Stimulated activated CD8-positive, alpha-beta memory T cell treated with anti-CD3 and anti-CD28 coated beads, Interleukin-15, amount 100 ng/mL, for 1 hour (primary cell): ENCODE measurements around the gene ANO3.

ENCODE experiments used
- DNase-seq: peaks from one replicate; pipeline ENCODE4 v3.0.0-alpha.2; 2020; ENCODE audit warnings: low read depth

Gene ANO3

DNA sequence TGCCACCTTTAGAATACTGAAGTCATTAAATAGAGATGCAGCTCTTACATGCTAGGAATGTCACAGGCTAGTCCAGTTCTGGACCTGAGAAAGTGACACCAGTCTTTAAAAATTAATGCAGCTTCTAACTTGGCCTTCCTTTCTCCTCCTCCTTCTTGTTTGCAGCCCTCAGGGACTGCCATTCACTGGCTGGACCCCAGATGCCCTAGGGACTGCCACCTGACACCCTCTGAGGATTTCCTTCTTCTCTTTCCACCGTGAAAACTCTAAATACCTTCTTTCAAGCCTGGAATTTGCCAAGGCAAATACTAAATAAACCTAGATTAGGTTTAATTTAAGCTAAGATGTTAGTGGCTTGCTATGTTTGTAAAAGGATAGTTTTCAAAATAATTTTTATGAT lies 161.7 kb downstream of the ANO3 start:
- DNase-seq = no peak

DNA sequence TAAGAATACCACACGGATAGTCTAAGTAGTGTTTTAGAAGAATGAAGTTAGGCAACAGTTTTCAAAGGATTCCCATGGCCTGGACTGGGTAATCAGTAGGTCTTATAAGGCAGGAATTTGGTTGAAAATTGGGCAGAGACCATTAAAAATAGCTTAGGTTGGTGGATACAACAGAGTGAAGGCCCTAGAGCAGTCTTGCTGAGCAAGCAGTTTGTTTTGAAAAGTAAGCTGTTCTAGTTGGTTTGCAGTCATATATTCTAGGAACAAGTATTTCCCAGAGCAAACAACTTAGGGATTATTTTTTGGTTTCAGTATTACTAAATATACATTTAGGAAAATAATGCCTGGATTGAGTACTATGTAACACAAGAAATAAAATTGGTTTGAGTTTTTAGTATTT lies 175.3 kb downstream of the ANO3 start:
- DNase-seq = no peak

DNA sequence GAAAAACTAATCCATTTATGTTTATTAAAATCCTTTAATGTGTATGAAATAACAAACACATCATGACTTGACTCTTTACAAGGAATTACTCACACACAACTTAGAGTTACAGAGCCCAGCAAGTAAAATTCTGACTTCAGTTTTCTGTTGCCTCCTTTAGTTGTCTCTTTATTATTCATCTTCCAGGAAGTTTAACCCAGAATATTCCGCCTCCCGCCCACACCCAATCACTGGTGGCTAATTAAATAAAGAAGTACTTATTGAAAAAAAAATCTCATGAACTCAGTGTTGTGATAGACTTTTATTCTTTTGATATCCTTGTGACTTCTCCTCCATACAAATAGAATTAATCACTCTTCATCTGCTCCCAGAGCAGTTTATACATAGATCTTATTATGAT lies 178.2 kb downstream of the ANO3 start:
- no peak for DNase-seq

DNA sequence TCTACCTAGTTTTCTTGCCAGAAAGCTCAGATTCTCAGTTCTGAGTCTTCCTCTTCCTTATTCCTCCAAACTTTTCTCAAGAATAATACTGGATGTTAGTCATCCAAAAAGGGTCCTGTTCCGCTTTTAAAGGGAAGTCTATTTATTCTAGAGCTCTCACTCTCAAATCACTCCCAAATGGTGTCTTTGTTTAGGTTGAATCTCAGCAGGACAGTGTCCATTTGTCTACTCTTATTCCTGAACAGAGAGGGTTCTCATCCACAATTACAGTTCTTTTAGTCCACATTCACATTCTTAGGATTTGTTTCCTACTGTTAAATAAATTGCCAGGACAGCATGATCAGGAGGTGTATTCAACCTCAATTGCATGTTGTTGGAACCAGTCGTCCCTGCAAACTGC lies 178.8 kb downstream of the ANO3 start:
- no peak for DNase-seq

DNA sequence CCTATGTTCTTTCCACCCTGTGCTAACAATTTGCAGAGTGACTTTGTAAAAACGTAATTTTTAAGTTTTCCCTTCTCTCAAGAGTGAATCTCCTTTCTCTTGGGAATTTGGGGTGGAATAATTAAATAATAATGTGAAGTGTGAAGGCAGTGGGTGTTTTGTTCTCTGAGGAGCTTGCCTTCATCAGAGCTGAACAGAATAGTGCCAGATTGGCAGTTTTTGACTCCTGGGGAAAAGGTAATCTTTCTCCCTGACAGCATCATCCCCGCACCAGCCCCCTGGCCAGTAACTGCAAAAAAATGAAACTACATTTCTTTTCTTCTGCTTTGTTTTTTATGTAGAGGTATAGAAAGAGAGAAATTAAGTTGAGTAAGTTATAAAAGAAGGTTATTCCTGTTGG lies 180.3 kb downstream of the ANO3 start:
- no peak for DNase-seq

DNA sequence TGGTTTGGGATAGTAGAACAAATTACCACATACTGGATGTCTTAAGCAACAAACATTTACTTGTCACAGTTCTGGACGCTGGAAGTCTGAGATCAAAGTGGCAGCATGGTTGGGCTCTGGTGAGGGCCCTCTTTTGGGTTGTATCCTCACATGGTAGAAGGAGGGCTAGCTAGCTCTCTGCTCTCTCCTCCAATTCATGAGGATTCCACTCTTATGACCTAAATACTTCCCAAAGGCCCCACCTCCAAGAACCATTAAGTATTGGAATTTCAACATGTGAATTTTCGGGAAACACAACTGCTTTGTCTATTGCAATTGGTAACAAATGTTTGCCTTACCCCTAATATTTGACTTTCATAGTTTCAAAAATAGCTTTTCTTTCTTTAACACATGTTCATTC lies 187.5 kb downstream of the ANO3 start:
- no peak for DNase-seq

DNA sequence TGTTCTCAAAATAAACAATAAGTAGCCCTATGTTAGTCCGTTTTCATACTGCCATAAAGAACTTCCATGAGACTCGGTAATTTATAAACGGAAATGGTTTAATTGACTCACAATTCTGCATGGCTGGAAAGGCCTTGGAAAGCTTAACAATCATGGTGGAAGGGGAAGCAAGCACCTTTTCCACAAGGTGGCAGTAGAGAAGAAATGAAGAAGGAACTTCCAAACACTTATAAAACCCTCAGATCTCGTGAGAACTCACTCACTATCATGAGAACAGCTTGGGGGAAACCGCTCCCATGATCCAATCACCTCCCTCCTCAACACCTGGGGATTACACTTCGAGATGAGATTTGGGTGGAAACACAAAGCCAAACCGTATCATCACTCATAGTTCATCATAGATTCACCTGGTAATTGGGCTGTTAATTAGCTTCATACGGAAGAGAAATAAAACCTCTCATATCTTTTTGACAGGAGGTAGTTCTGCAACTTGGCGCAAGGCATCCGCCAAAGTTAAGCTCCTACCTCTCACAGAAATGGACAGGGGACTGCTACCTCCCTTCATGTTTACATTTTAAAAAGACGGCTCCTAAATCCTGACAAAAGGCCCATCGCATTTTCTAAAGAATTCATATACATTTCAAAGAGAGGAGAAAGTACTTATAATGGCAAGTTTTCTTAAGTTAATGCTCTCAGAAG lies 191.1 kb downstream of the ANO3 start:
- DNase-seq = no peak

DNA sequence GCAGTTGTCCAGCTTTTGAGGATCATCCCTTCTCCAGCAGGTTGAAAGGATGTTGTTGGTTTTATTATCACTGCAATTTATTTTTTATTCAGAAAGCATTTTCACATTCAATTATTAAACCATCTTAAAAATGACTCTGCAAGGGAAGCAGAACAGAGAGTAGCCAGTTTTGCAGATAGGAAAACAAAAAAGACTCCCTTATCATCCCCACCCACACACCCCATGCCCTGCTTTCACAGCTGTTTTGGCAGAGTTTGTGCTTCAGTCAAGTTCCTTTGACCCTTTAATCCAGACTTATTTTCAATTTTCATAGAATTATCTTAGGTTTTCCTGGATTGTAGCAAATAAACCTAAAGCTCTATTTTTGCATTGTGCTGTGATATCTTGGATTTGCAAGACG lies 195.8 kb downstream of the ANO3 start:
- no peak for DNase-seq

DNA sequence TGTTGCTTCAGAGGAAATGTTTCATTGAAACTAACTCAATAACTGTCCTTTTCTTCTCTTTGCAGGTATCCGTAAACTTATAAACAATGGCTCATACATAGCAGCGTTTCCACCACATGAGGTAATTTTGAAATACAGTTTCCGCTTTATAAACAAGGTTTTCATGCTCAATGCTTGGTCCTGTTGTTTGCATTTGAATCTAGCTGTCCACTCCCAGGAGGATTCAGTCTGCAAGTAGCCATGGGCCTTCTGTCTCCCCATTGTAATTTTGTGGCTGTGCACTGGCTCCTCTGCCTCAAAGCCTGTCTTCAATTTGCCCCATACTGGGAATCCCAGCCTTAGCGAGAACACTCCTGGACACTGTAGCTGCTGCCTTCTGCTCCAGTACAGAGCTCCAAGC lies 205.4 kb downstream of the ANO3 start:
- DNase-seq = no peak

DNA sequence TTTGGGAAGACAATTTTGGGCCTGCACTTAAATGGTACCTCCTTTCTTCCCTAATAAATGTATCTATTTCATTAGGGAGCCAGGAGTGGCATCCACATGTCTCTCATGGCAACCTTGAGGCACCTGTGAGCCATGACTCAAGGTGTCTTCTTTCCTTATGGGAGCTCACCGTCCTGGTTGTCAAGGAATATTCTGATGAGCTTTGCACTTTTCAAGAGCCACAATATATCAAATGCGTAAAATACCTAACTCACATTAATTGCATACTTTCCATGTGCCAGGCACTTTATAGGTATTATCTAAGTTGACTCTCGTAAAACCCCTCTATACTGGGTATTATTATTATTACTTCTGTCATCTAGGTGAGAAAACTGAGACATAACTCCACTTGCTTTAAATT lies 207.6 kb downstream of the ANO3 start:
- no peak for DNase-seq

DNA sequence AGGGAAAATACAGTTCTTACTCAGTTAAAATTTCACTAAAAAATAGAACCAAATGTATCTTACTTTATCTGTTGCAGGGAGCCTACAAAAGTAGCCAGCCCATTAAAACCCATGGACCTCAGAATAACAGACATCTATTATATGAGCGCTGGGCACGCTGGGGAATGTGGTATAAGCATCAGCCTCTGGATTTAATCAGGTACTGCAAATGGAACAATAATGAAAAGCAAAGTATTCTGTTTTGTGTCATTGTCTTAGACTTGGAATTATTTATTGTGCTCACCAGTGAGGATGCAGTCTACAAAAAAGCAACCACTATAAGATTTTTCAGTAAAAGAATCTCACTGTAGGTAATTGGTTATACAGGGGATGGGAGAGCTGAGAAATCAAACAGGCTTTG lies 209.9 kb downstream of the ANO3 start:
- DNase-seq = no peak

DNA sequence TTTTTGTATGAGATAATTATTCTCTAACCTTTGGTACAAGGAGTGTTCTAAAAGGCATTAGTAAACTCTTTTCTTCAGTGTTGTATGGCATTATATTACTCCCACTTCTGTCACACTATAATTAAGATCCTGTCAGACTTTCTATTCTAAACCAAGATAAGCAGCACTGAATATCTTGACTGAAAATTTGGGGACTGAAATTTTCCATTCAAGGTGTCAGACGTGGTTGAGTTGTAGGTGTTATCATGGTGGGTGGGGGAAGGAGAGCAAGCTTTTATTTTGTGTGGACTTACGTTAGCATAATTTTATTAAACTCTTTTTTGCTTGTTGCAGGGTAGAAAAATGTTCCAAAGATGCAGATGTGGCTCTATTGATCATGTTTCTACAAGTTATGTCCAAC lies 217.2 kb downstream of the ANO3 start:
- no peak for DNase-seq

DNA sequence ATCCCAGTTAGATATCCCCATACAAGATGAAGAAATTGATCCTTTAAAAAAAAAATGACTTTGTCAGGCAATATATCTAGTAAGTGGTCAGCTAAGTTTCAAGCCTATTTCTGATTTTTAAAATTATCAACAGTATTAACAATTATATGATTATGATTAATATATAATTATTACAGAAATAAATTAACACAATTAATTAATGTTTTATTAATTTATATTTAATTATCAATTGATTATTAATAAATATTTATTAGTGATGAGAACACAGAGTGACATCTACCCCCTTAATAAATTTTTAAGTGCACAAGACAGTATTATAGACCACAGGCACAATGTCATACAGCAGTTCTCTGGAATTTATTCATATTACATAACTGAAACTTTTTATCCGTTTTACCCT lies 218.1 kb downstream of the ANO3 start:
- DNase-seq = no peak

DNA sequence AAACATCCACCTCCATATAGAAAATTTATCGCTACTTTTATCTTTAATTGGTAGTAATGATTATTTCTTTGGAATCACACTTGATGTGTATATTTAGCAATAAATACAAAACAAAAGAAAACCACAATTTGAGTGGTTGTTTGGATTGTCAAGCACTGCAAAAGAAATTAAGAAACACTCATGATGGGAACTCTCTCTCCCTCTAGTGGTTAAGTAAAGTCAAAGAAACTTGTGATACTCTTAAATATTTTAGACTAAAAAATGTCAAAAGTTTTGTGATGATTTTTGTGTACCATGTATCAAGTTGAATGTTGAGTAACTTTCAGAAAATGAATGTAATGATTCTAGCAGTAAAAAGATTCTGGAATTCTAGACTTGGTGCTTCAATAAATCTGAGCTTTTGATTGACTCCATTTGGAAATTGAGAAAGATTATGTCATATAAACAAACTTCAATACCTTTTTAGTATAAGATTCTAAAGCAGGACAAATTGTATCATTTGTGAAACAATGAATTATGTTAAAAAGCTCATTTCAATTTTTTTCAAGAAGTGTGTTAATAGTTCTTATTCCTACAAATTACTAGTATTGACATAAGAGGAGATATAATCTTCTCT lies 219.4 kb downstream of the ANO3 start:
- DNase-seq = no peak

DNA sequence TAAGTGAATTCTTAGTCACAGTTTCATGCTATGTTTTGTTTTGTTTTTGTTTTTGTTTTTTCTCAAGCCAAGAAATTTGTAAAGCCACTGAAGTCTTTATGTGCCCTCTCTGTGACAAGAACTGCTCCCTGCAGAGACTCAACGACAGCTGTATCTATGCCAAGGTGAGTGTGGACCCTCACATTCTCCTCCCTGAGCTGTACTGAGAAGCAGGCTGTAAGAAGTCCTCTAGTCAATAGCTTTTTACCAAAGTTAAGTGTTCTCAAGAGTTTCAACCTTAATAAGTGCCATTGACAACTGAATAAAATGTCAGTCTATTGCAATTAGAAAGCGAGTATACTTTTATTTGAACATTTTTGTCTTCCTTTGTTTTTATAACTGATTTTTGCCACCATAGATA lies 221.3 kb downstream of the ANO3 start:
- no peak for DNase-seq

DNA sequence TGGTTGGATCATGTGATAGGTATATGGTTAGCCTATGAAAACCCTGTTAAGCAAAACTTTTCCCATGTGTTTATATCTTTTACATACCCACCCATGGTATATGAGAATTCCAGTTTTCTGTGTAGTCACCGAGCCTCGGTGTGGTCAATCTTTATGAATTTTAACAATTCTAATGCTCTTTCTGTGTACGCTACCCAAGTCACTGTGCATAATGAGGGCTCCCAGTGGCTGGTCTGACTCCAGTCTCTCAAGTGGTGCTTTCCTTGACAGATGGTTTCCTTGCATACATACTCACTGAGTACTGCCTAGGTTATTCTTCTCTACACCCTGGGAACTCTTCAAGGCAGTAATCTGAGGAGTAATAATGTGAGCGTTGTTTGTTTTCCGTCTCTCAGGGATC lies 222.5 kb downstream of the ANO3 start:
- DNase-seq = no peak

DNA sequence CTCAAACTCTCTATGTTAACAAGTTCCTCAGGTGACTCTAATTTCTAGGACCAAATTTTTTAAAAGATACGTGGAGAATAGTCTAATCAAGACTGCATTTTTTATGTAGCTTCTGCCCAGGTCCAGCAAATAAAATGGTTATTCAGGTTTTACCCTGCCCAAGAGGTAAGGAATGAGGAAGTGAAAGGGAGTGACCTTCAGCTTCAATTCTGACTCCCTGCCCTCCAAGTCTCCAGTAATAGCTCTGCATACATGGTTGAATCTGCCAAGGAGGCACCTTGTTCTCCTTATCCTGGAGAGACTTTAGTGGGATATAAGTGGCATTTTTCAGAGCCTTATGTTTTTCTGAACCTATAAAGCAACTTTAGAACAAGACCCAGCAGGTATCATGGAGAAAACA lies 224.7 kb downstream of the ANO3 start:
- DNase-seq = no peak

DNA sequence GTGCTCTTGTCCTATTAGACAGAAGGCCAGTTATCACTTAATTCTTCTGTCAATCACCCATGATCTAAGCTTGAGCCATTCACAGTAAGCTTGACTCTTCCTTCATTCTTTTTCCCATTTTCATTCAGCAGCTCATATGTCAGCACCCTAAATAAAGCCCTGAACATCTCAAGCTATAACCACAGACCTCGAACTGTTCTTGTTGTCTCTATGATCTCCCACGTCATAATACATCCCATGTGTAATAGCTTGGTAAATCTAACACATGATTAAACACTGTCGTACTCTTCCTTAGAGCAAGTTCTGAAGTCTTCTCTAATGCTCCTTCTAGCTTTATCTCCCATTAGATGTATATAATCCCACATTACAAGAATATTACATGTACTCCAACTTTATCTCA lies 225.7 kb downstream of the ANO3 start:
- DNase-seq = no peak

DNA sequence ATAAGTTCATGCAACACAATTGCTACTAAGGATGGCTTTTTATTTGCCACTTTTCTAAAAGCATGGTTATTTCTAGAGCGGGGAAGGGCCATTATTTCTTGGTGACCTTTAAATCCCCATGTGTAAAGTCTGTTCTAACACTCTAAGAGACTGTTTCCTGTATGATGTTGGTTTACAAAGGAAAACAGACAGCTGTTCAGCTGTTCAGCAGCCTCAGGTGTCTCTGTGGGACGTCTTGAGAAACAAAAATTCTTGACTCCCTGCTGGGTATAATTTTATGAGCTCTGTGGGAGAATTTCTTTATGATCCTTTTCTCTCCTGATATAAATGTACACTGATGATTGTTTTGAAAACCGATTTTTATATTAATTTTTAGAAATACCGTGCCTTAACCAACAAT lies 226.3 kb downstream of the ANO3 start:
- DNase-seq = no peak

DNA sequence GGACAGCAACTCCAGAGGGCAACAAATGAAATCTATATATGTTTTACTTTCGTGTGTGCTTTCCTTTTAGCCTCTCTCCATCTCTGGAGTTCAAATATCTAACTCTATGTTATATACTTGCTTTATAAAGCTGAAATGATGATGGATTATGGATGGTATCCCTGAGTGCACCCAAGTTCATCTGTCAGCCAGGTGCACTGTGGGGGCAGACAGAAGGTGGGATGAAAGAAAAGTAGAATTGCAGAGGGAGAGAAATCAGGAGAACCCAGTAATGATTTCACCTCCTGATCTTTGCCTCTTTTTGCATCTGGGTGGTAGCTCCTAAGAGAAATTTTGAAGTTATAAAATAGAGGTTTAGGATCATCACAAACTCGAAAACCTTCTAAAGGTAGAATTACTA lies 237.7 kb downstream of the ANO3 start:
- DNase-seq = no peak

DNA sequence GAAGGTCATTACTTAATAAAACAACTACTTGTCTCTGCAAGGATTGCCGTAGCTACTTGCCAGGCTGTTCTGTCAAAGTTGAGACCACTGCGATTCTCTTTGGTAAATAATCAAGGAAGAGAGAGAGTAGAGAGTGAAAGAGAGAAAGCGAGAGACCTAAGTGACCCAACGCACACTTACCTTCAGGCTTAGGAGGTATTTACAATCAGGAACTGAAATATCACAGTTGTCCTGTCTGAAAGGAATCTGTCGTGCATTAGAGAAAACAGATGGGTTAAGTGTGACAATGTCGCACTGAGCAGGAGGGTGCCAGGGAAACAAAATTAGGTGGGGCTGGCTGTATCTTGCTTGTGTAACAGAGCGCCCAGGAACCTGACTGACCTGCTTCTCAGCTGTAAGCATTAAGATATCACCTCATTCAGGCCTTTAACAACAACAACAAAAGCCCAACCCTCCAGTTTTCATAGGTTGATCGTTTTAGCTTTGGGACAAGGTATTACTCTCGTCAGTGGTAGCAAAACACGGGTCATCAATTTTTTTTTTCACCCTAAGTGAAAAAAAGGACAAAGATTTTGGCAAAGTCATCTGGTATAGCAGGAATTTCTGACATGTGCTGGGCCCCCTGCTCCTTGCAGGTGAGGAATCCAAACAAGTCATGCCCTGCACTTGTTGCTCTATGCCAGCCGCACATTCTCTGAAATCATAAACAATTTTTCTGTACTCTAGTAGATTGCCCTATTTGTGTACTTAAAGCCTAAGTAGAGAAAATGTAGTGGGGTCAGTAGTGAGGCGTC lies 240.1 kb downstream of the ANO3 start, which contains the start of gene MUC15:
Gene MUC15 (minus strand): TSS at position 403 of the 794 bp plus-strand sequence. CDS start 5,169 bp downstream, outside the sequence.
- no peak for DNase-seq

DNA sequence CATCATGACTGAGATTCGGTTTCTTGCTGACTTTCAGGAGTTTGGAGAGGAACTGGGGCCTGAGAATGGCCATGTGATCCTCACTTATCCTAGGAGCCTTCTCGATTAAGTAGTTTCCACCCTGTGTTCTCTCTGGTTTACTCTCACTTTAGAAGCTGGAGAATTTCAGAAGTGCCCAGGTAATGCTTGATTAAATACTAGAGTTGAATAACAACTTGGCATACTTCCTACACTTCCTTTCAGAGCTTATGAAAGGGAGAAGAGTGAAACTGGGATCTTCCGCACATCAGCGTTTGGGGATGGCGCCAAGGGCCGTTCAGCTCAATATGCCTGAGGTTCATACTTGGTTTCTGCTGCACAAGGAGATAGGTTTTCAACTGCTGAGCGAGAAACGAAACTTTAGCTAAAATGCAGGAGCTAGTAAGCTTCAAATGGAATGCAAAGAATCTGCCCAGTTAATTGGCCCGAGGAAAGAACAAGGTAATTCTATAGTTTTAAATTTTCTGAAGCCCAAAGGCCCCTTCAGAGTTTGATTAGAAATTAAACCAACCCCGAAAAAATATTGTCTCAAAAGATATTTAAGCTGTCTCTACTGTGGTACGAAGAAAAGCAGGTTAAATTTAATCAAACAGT lies 241.0 kb downstream of the ANO3 start:
- no peak for DNase-seq

DNA sequence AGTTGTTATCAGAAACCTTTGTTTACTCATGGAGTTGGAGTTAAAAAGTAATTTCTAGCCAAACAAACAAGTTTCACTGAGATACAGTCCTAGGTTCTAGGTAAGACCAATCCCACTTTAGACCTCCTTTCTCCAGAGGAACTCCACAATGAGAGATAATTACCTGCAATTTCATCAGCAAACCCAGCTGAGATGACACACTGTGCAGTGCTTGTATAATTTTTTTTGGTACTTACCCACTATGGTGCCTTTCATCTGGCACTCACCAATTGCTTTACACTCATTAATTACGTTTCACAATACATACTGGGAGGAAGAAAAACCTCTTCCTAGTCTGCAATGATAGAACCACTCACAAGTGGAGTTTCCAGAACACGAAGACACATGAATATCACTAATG lies 242.0 kb downstream of the ANO3 start:
- DNase-seq = no peak
